GM12878 (cell line): ENCODE data around the gene SLC23A2. TPM values are rescaled to one million over a fixed set of nuclear protein-coding genes. Genes with fewer than 3 reads are reported as not detected.

ENCODE experiments used
- ATAC-seq: fragments of 200-7000 bp; cut with Tn5 transposase; 3 replicates; pipeline ENCODE4 v1.9.1; 2020; ENCODE audit warnings: mild to moderate bottlenecking, moderate library complexity
- BruUV-seq: library from RNA; stranded (reverse); fragments of 400-500 nt; replicated peaks from 2 replicates; lab custom pipeline; 2021; lab: Mats Ljungman, UMichigan
- CTCF ChIA-PET: fragments of 300-600 bp; sonication (Branson Sonifier 250); formaldehyde crosslinking; extraction: SDS; loops from one replicate; lab custom pipeline; 2021; ENCODE audit warnings: inconsistent platforms; lab: Yijun Ruan, JAX
- POLR2A ChIA-PET: fragments of 350-600 bp; formaldehyde crosslinking; extraction: SDS; loops from one replicate; lab custom pipeline; 2021; ENCODE audit warnings: inconsistent platforms; lab: Charles Lee
- RAD21 ChIA-PET: fragments of 300-600 bp; sonication (Branson Sonifier 250); formaldehyde crosslinking; loops from one replicate; lab custom pipeline; 2023; ENCODE audit warnings: antibody characterized with exemption; ENCODE audit not compliant: unreplicated experiment; lab: Charles Lee
- SMC1A ChIA-PET: fragments of 300-600 bp; sonication (Branson Sonifier 250); formaldehyde crosslinking; loops from one replicate; lab custom pipeline; 2023; ENCODE audit not compliant: unreplicated experiment, uncharacterized antibody; lab: Charles Lee
- DNase-seq: peaks from one replicate; pipeline ENCODE4 v3.0.0-alpha.2; 2011; ENCODE audit warnings: low read depth, low spot score
- FAIRE-seq: peaks from 3 replicates; lab custom pipeline; 2011; peaks lifted over from hg19 to GRCh38; lab: Jason Lieb, UNC
- H2AFZ ChIP-seq: 2 replicates; pipeline ENCODE4 v1.6.0; 2011; ENCODE audit warnings: low read depth, low read length, control low read depth; ENCODE audit not compliant: control insufficient read depth
- H3K27ac ChIP-seq: 2 replicates; pipeline ENCODE4 v1.5.1; 2011; ENCODE audit warnings: control low read depth; ENCODE audit not compliant: control insufficient read depth, insufficient read depth
- H3K27me3 ChIP-seq, 2 experiments: replicated peaks in 1 of 2; 2 replicates each; pipeline versions ENCODE4 v1.6.0 to v1.6.1; 2011; ENCODE audit warnings: low read length in 1 of 2; ENCODE audit not compliant: control insufficient read depth in 2 of 2, insufficient read depth in 2 of 2
- H3K36me3 ChIP-seq, 2 experiments: 2 replicates each; pipeline ENCODE4 v1.5.1; 2011; ENCODE audit warnings: low read length in 1 of 2; ENCODE audit not compliant: control insufficient read depth in 2 of 2, insufficient read depth in 2 of 2
- H3K4me1 ChIP-seq: 2 replicates; pipeline ENCODE4 v1.6.1; 2011; ENCODE audit warnings: mild to moderate bottlenecking, low read length, moderate library complexity, mixed read lengths; ENCODE audit not compliant: control insufficient read depth, insufficient read depth
- H3K4me2 ChIP-seq: 2 replicates; pipeline ENCODE4 v1.6.0; 2011; ENCODE audit warnings: control low read depth; ENCODE audit not compliant: control insufficient read depth, insufficient read depth
- H3K4me3 ChIP-seq: fragments of 200-600 bp; sonication (generic); 2 replicates; pipeline ENCODE4 v1.5.1; 2016
- H3K79me2 ChIP-seq: 2 replicates; pipeline ENCODE4 v1.6.0; 2011; ENCODE audit warnings: low read length; ENCODE audit not compliant: control insufficient read depth, insufficient read depth
- H3K9ac ChIP-seq: 2 replicates; pipeline ENCODE4 v1.8.0; 2011; ENCODE audit warnings: low read length, control low read depth, mixed read lengths; ENCODE audit not compliant: control insufficient read depth, insufficient read depth
- H3K9me3 ChIP-seq: replicated peaks from 3 replicates; pipeline ENCODE4 v1.5.1; 2011; ENCODE audit warnings: mild to moderate bottlenecking, low read length; ENCODE audit not compliant: control insufficient read depth, insufficient read depth
- H4K20me1 ChIP-seq: 2 replicates; pipeline ENCODE4 v1.6.0; 2011; ENCODE audit not compliant: control insufficient read depth, insufficient read depth
- BHLHE40 ChIP-seq, 2 experiments: fragments of 450-650 bp in 1 of 2; IDR thresholded peaks; 2 replicates each; pipeline ENCODE4 v1.6.1; 2011 to 2017; ENCODE audit warnings: low read depth in 2 of 2, borderline replicate concordance in 1 of 2, improper control_type of control experiment in 1 of 2, low read length in 1 of 2, mild to moderate bottlenecking in 1 of 2
- EGR1 ChIP-seq, 2 experiments: IDR thresholded peaks; 1 replicate in 1 of 2; 2 replicates in 1 of 2; pipeline ENCODE4 v1.6.1; 2011 to 2012; ENCODE audit warnings: low read depth in 2 of 2, low read length in 2 of 2, borderline replicate concordance in 1 of 2, mild to moderate bottlenecking in 1 of 2, moderate library complexity in 1 of 2
- KLF5 ChIP-seq: fragments of 450-650 bp; IDR thresholded peaks from 2 replicates; pipeline ENCODE4 v1.6.1; 2014; ENCODE audit warnings: mild to moderate bottlenecking; ENCODE audit not compliant: partially characterized antibody
- MTA2 ChIP-seq: fragments of 450-650 bp; IDR thresholded peaks from 2 replicates; pipeline ENCODE4 v1.6.1; 2016; ENCODE audit warnings: low read depth, mild to moderate bottlenecking, moderate library complexity
- MTA3 ChIP-seq: IDR thresholded peaks from 2 replicates; pipeline ENCODE4 v1.6.1; 2012; ENCODE audit warnings: low read length, inconsistent platforms, borderline replicate concordance
- MXI1 ChIP-seq: fragments of 150-350 bp; IDR thresholded peaks from 2 replicates; pipeline ENCODE4 v1.6.1; 2011; ENCODE audit warnings: low read depth, mild to moderate bottlenecking, inconsistent platforms, low read length, improper control_type of control experiment
- NR2C2 ChIP-seq: IDR thresholded peaks from 2 replicates; pipeline ENCODE4 v1.6.1; 2011; ENCODE audit warnings: borderline replicate concordance, low read depth; ENCODE audit not compliant: control insufficient read depth, insufficient read length
- POLR2AphosphoS2 ChIP-seq: IDR thresholded peaks from 2 replicates; pipeline ENCODE4 v1.6.1; 2011; ENCODE audit warnings: low read depth, mild to moderate bottlenecking, low read length, improper control_type of control experiment, moderate library complexity
- RAD51 ChIP-seq: fragments of 450-650 bp; IDR thresholded peaks from 2 replicates; pipeline ENCODE4 v1.6.1; 2016; ENCODE audit warnings: moderate library complexity, mild to moderate bottlenecking, inconsistent platforms
- TBL1XR1 ChIP-seq: IDR thresholded peaks from 2 replicates; pipeline ENCODE4 v1.6.1; 2012; ENCODE audit warnings: low read depth, low read length, improper control_type of control experiment
- YY1 ChIP-seq: IDR thresholded peaks from 2 replicates; pipeline ENCODE4 v1.6.1; 2011; ENCODE audit warnings: low read depth, mild to moderate bottlenecking, low read length
- ZBED1 ChIP-seq: IDR thresholded peaks from 2 replicates; pipeline ENCODE4 v1.6.1; 2016; ENCODE audit warnings: borderline replicate concordance
- ZZZ3 ChIP-seq: IDR thresholded peaks from 2 replicates; pipeline ENCODE4 v1.6.1; 2011; ENCODE audit warnings: low read depth; ENCODE audit not compliant: control insufficient read depth, insufficient read length
- WGBS: methylation state at CpG from one replicate; pipeline ENCODE4 v1.1.6; 2016; ENCODE audit warnings: low lambda C conversion rate; ENCODE audit not compliant: insufficient replicate concordance, insufficient coverage; ENCODE audit errors: missing lambda C conversion rate; 5-methylcytosine and 5-hydroxymethylcytosine counted together
- in situ Hi-C: fragments of 300-500 bp; cut with MboI; formaldehyde crosslinking; loops from 9 replicates; pipeline ENCODE4 v1.14.3; 2018; ENCODE audit warnings: mixed read lengths
- intact Hi-C: fragments of 100-400 bp; cut with micrococcal nuclease; formaldehyde crosslinking; loops from one replicate; pipeline ENCODE4 v1.14.2; 2022; ENCODE audit not compliant: unreplicated experiment
- polyA plus RNA-seq, 11 experiments: library from polyadenylated mRNA; depleted of rRNA in 4 of 11; unstranded in 6 of 11; stranded (reverse) in 5 of 11; fragments of >200 nt; fragmentation: Nextera tagmentation in 4 of 11; fragmentation: Illumina TruSeq in 1 of 11; extraction: Ambion mirVana in 4 of 11; extraction: Trizol in 1 of 11; gene quantifications; 1 replicate in 1 of 11; 2 replicates in 10 of 11; pipeline versions ENCODE4 v1.2.1 to v1.2.3, GENCODE V29; 2011 to 2016; ENCODE audit warnings: inconsistent platforms in 2 of 11, missing spikeins in 2 of 11, low read depth in 1 of 11
- total RNA-seq, 4 experiments: library from RNA; depleted of rRNA in 3 of 4; stranded (reverse); fragments of >200 nt in 3 of 4; fragmentation: Illumina TruSeq in 1 of 4; extraction: Trizol in 1 of 4; gene quantifications; 2 replicates each; pipeline versions ENCODE4 v1.2.1 to v1.2.3, GENCODE V29; 2013 to 2021
- TF ChIP-seq, protein P1 (sequence below): fragments of 450-650 bp; IDR thresholded peaks from 2 replicates; pipeline ENCODE4 v1.6.1; 2018; ENCODE audit warnings: mild to moderate bottlenecking, low read depth, moderate library complexity; ENCODE audit not compliant: partially characterized antibody

The SLC23A2 gene
- total and polyA plus RNA-seq, 10 of the 15 experiments (the other 5 are each of a cell fraction or from before 2014, with no cell fraction given) = 4.4 to 56.1 (median 35.5) TPM

- Histone ChIP-seq H3K4me1 (no peaks in the 10 kb centered on the region), H3K27ac (no peak overlapping the region), H3K27me3 (no peaks in the 10 kb centered on the region), H3K4me3 (no peak overlapping the region), H2AFZ (no peak overlapping the region), H3K36me3 (peaks cover 9 to 19% of the 10 kb centered on the region in 2 experiments), H3K9me3 (no peaks in the 10 kb centered on the region), H3K79me2 (no peaks in the 10 kb centered on the region), H3K9ac (no peak overlapping the region), H3K4me2 (no peak overlapping the region), H4K20me1 (no peaks in the 10 kb centered on the region)
- SMC1A ChIA-PET = interaction anchor here (1.5 kb wide), 1 partner anchor 25 kb away, joined by 3 read pairs; no protein-coding TSS in a partner anchor
- CTCF ChIA-PET = interaction anchor here (0.9 kb wide), 1 partner anchor 47 kb away, joined by 3 read pairs; no protein-coding TSS in a partner anchor
- RAD21 ChIA-PET = no interaction called here
- no peak for FAIRE-seq
- ATAC-seq = no peak
- TF ChIP-seq BHLHE40 (IDR thresholded peaks at IDR 0.05; ENCODE audit: borderline replicate concordance in 1 of 2, low read depth in 2 of 2, low read length in 1 of 2) (no peak), POLR2AphosphoS2 (no peak), MXI1 (no peak), TBL1XR1 (no peak), KLF5 (no peak), NR2C2 (no peak), ZBED1 (no peak), YY1 (no peak), RAD51 (no peak), MTA2 (no peak), EGR1 (IDR thresholded peaks at IDR 0.05; ENCODE audit: borderline replicate concordance in 1 of 2, low read depth in 2 of 2, low read length in 2 of 2) (no peak), MTA3 (no peak), ZZZ3 (no peak)
- TF ChIP-seq, protein P1, sequence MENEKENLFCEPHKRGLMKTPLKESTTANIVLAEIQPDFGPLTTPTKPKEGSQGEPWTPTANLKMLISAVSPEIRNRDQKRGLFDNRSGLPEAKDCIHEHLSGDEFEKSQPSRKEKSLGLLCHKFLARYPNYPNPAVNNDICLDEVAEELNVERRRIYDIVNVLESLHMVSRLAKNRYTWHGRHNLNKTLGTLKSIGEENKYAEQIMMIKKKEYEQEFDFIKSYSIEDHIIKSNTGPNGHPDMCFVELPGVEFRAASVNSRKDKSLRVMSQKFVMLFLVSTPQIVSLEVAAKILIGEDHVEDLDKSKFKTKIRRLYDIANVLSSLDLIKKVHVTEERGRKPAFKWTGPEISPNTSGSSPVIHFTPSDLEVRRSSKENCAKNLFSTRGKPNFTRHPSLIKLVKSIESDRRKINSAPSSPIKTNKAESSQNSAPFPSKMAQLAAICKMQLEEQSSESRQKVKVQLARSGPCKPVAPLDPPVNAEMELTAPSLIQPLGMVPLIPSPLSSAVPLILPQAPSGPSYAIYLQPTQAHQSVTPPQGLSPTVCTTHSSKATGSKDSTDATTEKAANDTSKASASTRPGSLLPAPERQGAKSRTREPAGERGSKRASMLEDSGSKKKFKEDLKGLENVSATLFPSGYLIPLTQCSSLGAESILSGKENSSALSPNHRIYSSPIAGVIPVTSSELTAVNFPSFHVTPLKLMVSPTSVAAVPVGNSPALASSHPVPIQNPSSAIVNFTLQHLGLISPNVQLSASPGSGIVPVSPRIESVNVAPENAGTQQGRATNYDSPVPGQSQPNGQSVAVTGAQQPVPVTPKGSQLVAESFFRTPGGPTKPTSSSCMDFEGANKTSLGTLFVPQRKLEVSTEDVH = no peak
- DNase-seq = no peak
- POLR2A ChIA-PET = no interaction called here
- BruUV-seq = no TSS peak
- in situ Hi-C loops = no loop called here
- intact Hi-C loops = no loop called here
- WGBS = 90% methylated on average over 14 of the region's 14 CpGs
Measured at GRCh38 chr20:4855555-4855954, 145.8 kb downstream of the SLC23A2 start.
